PC-3 (cell line): Measurements from ENCODE around the gene LTN1. TPM values are rescaled to one million over a fixed set of nuclear protein-coding genes. Genes with fewer than 3 reads are reported as not detected.
A peak's percentile ranks its signal among the peaks of the same experiment; 100 is the strongest.

Source experiments
- ATAC-seq: fragments of 200-7000 bp; cut with Tn5 transposase; 2 replicates; pipeline ENCODE4 v1.9.1; 2020; ENCODE audit warnings: mild to moderate bottlenecking, moderate library complexity
- BruUV-seq: library from RNA; stranded (reverse); fragments of 400-500 nt; replicated peaks from 2 replicates; lab custom pipeline; 2021; lab: Mats Ljungman, UMichigan
- CTCF ChIA-PET: fragments of 300-600 bp; sonication (Branson Sonifier 250); formaldehyde crosslinking; loops from one replicate; lab custom pipeline; 2022; ENCODE audit warnings: antibody characterized with exemption; lab: Charles Lee
- POLR2A ChIA-PET: fragments of 300-600 bp; sonication (Branson Sonifier 250); formaldehyde crosslinking; loops from one replicate; lab custom pipeline; 2022; ENCODE audit warnings: antibody characterized with exemption; ENCODE audit not compliant: unreplicated experiment; lab: Charles Lee
- DNase-seq: peaks from one replicate; pipeline ENCODE4 v3.0.0-alpha.2; 2015
- H2AFZ ChIP-seq: fragments of 300-600 bp; sonication (generic); 2 replicates; pipeline ENCODE4 v1.6.0; 2016; ENCODE audit warnings: antibody characterized with exemption, low read length
- H3F3A ChIP-seq: fragments of 300-600 bp; sonication (generic); one replicate; pipeline ENCODE4 v1.6.0; 2017; ENCODE audit warnings: antibody characterized with exemption, low read length, control low read depth, mild to moderate bottlenecking; ENCODE audit not compliant: unreplicated experiment
- H3K27ac ChIP-seq: fragments of 300-600 bp; sonication (generic); 2 replicates; pipeline ENCODE4 v1.5.1; 2016; ENCODE audit warnings: mild to moderate bottlenecking, low read length
- H3K27me3 ChIP-seq: fragments of 300-600 bp; sonication (generic); 2 replicates; pipeline ENCODE4 v1.6.1; 2016; ENCODE audit warnings: low read length, mixed read lengths
- H3K36me3 ChIP-seq: fragments of 300-600 bp; sonication (generic); 2 replicates; pipeline ENCODE4 v1.6.1; 2016; ENCODE audit warnings: low read depth, mixed run types, low read length, mixed read lengths
- H3K4me1 ChIP-seq: fragments of 300-600 bp; sonication (generic); 2 replicates; pipeline ENCODE4 v1.5.1; 2016; ENCODE audit warnings: low read length; ENCODE audit not compliant: insufficient read depth
- H3K4me2 ChIP-seq: fragments of 300-600 bp; sonication (generic); 2 replicates; pipeline ENCODE4 v1.6.0; 2016; ENCODE audit warnings: low read length
- H3K4me3 ChIP-seq: fragments of 300-600 bp; sonication (generic); 2 replicates; pipeline ENCODE4 v1.5.1; 2016; ENCODE audit warnings: mild to moderate bottlenecking, low read length, mixed read lengths
- H3K79me2 ChIP-seq: fragments of 300-600 bp; sonication (generic); 2 replicates; pipeline ENCODE4 v1.6.1; 2017; ENCODE audit warnings: low read length, mixed read lengths
- H3K9ac ChIP-seq: fragments of 300-600 bp; sonication (generic); 2 replicates; pipeline ENCODE4 v1.6.0; 2016; ENCODE audit warnings: mild to moderate bottlenecking, low read length
- H3K9me2 ChIP-seq: fragments of 300-600 bp; sonication (generic); replicated peaks from 2 replicates; pipeline ENCODE4 v1.6.1; 2016; ENCODE audit warnings: mixed run types, low read length, mixed read lengths
- H3K9me3 ChIP-seq: fragments of 300-600 bp; sonication (generic); 2 replicates; pipeline ENCODE4 v1.6.1; 2016; ENCODE audit warnings: low read length, mixed read lengths
- H4K20me1 ChIP-seq: fragments of 300-600 bp; sonication (generic); 2 replicates; pipeline ENCODE4 v1.6.1; 2016; ENCODE audit warnings: low read length, mixed read lengths
- EZH2 ChIP-seq: fragments of 300-600 bp; sonication (generic); IDR thresholded peaks from one replicate; pipeline ENCODE4 v1.6.1; 2017; ENCODE audit warnings: antibody characterized with exemption, mild to moderate bottlenecking, low read length; ENCODE audit not compliant: unreplicated experiment
- EZH2phosphoT487 ChIP-seq: fragments of 300-600 bp; sonication (generic); IDR thresholded peaks from 2 replicates; pipeline ENCODE4 v1.6.1; 2018; ENCODE audit warnings: mild to moderate bottlenecking, antibody characterized with exemption, low read length, borderline replicate concordance
- intact Hi-C: fragments of 100-400 bp; cut with micrococcal nuclease; formaldehyde crosslinking; loops from 2 replicates; pipeline ENCODE4 v1.9.0; 2023
- total RNA-seq: library from RNA; depleted of rRNA; stranded (reverse); fragments of >200 nt; gene quantifications from 2 replicates; pipeline ENCODE4 v1.2.3, GENCODE V29; 2014
- TF ChIP-seq, protein P1 (sequence below): fragments of 300-600 bp; sonication (generic); conservative IDR thresholded peaks from 2 replicates; pipeline ENCODE4 v1.5.1; 2017; ENCODE audit warnings: antibody characterized with exemption, low read depth, mild to moderate bottlenecking, low read length

The LTN1 gene
- total RNA-seq, 1 experiment from 2014 or later: 21.0 TPM

DNA sequence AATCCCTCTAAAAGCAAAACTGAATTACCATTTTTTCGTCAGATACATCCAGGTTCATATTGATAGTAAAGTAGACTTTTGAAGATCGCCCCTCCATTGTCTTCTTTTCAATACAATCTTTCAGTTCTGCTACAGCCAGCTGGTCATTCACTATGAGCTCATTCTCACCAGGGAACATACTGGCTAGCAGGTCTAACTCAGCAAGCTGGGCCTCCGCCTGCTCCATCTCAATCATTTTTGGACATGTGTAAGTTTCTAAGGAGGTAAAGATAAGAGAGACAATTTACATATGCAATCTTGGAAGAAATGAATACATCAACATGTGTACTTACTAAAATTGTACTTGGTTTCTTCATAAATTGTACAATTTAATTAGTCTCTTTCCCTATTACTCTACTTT, 15.7 kb upstream of the LTN1 start:
- CTCF ChIA-PET: no interaction called here
- intact Hi-C loops: no loop called here
- BruUV-seq: no TSS peak

DNA sequence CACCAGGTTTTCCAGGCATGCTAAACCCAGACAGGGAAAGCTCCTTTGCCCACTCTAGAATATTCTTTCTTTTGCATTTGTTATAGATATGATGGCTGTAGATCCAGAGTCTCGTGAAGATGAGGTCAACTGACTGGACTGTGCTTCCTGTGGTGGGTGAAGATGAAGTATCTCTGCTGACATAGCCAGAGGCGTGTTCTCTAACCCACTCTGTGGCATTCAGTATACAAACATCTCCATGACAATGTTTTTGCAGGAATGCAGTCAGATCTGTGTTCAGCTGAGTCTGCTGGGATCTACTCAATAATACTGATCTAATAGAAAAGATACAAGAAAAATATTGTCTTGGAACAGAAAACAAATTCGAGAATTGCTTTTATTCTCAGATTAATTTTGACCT, 15.1 kb upstream of the LTN1 start:
- no peak for ATAC-seq
- Histone ChIP-seq H3K9ac (no peak overlapping the region), H3K4me3 (no peak overlapping the region), H3K4me1 (no peaks in the 10 kb centered on the region; the same call in 1 of the 2 replicates), H3K9me3 (no peaks in the 10 kb centered on the region), H3K9me2 (no peaks in the 10 kb centered on the region), H2AFZ (no peak overlapping the region), H3F3A (no peaks in the 10 kb centered on the region), H3K79me2 (no peaks in the 10 kb centered on the region), H3K27ac (no peak overlapping the region), H3K36me3 (peaks cover 18% of the 10 kb centered on the region), H3K4me2 (no peak overlapping the region), H3K27me3 (no peaks in the 10 kb centered on the region), H4K20me1 (no peaks in the 10 kb centered on the region)
- TF ChIP-seq, protein P1, sequence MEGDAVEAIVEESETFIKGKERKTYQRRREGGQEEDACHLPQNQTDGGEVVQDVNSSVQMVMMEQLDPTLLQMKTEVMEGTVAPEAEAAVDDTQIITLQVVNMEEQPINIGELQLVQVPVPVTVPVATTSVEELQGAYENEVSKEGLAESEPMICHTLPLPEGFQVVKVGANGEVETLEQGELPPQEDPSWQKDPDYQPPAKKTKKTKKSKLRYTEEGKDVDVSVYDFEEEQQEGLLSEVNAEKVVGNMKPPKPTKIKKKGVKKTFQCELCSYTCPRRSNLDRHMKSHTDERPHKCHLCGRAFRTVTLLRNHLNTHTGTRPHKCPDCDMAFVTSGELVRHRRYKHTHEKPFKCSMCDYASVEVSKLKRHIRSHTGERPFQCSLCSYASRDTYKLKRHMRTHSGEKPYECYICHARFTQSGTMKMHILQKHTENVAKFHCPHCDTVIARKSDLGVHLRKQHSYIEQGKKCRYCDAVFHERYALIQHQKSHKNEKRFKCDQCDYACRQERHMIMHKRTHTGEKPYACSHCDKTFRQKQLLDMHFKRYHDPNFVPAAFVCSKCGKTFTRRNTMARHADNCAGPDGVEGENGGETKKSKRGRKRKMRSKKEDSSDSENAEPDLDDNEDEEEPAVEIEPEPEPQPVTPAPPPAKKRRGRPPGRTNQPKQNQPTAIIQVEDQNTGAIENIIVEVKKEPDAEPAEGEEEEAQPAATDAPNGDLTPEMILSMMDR: no peak
- TF ChIP-seq EZH2phosphoT487: no peak
- no peak for TF ChIP-seq EZH2
- intact Hi-C loops: no loop called here
- ChIA-PET CTCF (no interaction called here), POLR2A (no interaction called here)
- BruUV-seq: TSS peak; percentile 26
- no peak for DNase-seq

More for the DNA sequence above, 15.7 kb upstream of the LTN1 start:
- Histone ChIP-seq H3K36me3 (peaks cover 18% of the 10 kb centered on the region), H3K4me3 (no peak overlapping the region), H3K9me2 (no peaks in the 10 kb centered on the region), H3K79me2 (no peaks in the 10 kb centered on the region), H2AFZ (no peak overlapping the region), H3K4me2 (no peak overlapping the region), H4K20me1 (no peaks in the 10 kb centered on the region), H3K27ac (no peak overlapping the region), H3K27me3 (no peaks in the 10 kb centered on the region), H3K9me3 (no peaks in the 10 kb centered on the region), H3F3A (no peaks in the 10 kb centered on the region), H3K4me1 (no peaks in the 10 kb centered on the region; the same call in 1 of the 2 replicates), H3K9ac (no peak overlapping the region)
- DNase-seq (no peak), ATAC-seq (no peak)
- no peak for TF ChIP-seq EZH2
- no peak for TF ChIP-seq EZH2phosphoT487
- TF ChIP-seq, protein P1: no peak
- POLR2A ChIA-PET: no interaction called here

DNA sequence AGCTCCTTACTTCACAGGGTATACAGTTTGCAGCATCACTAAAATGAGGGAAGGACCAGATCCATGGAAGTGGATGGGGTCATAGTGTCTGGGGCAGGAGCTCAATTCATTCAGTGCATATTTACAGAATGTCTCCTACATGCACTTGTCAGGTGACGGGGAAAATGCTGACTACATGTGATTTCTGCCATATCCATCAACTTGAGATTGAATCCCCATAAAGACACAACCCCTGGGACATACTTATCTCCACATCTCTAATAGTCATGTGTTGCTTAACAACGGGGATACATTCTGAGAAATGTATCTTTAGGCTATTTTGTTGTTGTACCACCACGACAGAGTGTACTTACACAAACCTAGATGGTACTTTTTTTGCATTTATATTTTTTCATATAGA, 14.5 kb upstream of the LTN1 start:
- no peaks in the 10 kb centered on the region for H3K79me2 ChIP-seq
- H3K9ac ChIP-seq: no peak overlapping the region
- ChIA-PET POLR2A (no interaction called here), CTCF (no interaction called here)
- H3K4me1 ChIP-seq: peaks cover 3% of the 10 kb centered on the region; the same call in 1 of the 2 replicates
- H2AFZ ChIP-seq: no peak overlapping the region
- intact Hi-C loops: no loop called here
- TF ChIP-seq EZH2phosphoT487 (no peak), EZH2 (no peak)
- TF ChIP-seq, protein P1: no peak
- H3F3A ChIP-seq: no peaks in the 10 kb centered on the region
- H3K4me3 ChIP-seq: no peak overlapping the region
- no peak overlapping the region for H3K4me2 ChIP-seq
- H3K27me3 ChIP-seq: no peaks in the 10 kb centered on the region
- H3K27ac ChIP-seq: no peak overlapping the region
- no peaks in the 10 kb centered on the region for H3K9me3 ChIP-seq
- no TSS peak for BruUV-seq
- H3K36me3 ChIP-seq: peaks cover 18% of the 10 kb centered on the region
- ATAC-seq: no peak
- no peak for DNase-seq
- H3K9me2 ChIP-seq: no peaks in the 10 kb centered on the region
- H4K20me1 ChIP-seq: no peaks in the 10 kb centered on the region
